Measurements from ENCODE around the gene MRPS2. TPM values are rescaled to one million over a fixed set of nuclear protein-coding genes. Genes with fewer than 3 reads are reported as not detected.

Gene MRPS2
- total RNA-seq, 1 donor from 2014 or later, result 23.4 TPM

DNA sequence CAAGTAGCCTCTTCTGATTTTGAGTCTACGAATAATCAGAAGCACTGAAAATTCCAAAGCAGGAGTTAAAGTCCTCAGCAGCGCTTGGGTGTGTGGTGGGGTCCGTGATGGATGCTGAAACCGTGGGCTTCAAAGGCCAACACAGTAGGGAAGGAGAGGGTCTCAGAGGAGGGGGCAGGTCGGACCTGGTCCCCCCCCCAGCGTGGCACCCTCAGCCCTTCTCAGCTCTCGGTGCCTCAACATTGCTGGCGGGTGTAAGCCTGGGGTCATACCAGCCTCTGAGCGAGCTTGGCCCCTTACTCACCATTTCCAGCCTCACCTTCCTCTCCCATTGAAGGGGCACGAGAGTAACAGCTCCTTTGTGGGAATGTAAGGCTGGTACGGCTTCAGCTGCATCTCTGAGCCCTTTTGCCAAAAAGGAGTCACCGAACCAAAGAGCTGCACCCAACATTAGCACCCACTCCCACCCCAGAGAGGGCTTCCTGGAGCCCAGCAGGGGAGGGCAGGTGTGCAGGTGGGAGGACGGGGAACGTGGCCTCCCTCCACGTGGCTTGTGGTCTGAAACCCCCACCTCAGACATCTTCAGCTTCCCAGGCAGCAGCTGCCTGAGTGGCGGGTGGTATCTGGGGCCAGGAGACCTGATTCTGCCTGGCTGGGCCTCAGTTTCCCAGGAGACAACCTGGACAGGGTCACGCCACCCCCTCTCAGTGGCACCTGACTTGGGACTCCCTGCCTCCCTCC is 14.0 kb downstream of the MRPS2 start:
- H3F3A ChIP-seq (ENCODE audit: low read depth), result no peaks in the 10 kb centered on the region
- H3K4me2 ChIP-seq, result no peak overlapping the region
- peaks cover 1% of the 10 kb centered on the region for H3K9me3 Mint-ChIP-seq
- H3K9ac ChIP-seq, result no peak overlapping the region
- H3K79me2 ChIP-seq (ENCODE audit: low read depth), result no peaks in the 10 kb centered on the region
- H3K4me1 ChIP-seq, result peaks cover 4% of the 10 kb centered on the region
- H3K4me3 Mint-ChIP-seq, result no peak overlapping the region
- no peak overlapping the region for H3K27ac ChIP-seq
- no peaks in the 10 kb centered on the region for H3K27me3 ChIP-seq
- H3K27ac Mint-ChIP-seq, result no peak overlapping the region
- H2AFZ ChIP-seq (replicated peaks), result no peak overlapping the region
- H3K36me3 Mint-ChIP-seq, result no peaks in the 10 kb centered on the region
- no peak for DNase-seq (ENCODE audit: low spot score)
- TF ChIP-seq, protein P1, sequence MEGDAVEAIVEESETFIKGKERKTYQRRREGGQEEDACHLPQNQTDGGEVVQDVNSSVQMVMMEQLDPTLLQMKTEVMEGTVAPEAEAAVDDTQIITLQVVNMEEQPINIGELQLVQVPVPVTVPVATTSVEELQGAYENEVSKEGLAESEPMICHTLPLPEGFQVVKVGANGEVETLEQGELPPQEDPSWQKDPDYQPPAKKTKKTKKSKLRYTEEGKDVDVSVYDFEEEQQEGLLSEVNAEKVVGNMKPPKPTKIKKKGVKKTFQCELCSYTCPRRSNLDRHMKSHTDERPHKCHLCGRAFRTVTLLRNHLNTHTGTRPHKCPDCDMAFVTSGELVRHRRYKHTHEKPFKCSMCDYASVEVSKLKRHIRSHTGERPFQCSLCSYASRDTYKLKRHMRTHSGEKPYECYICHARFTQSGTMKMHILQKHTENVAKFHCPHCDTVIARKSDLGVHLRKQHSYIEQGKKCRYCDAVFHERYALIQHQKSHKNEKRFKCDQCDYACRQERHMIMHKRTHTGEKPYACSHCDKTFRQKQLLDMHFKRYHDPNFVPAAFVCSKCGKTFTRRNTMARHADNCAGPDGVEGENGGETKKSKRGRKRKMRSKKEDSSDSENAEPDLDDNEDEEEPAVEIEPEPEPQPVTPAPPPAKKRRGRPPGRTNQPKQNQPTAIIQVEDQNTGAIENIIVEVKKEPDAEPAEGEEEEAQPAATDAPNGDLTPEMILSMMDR (IDR thresholded peaks at IDR 0.05), result no peak
- no peak for TF ChIP-seq EZH2phosphoT487 (IDR thresholded peaks at IDR 0.05)
- TF ChIP-seq EZH2 (IDR thresholded peaks at IDR 0.05), result no peak
- no peaks in the 10 kb centered on the region for H3K36me3 ChIP-seq
- H4K20me1 ChIP-seq (ENCODE audit: low read depth), result no peaks in the 10 kb centered on the region
- H3K27me3 Mint-ChIP-seq (ENCODE audit: insufficient read depth, low read depth), result peaks cover 6% of the 10 kb centered on the region
- peaks cover 8% of the 10 kb centered on the region for H3K4me1 Mint-ChIP-seq
- H3K9me3 ChIP-seq (ENCODE audit: low read depth), result no peaks in the 10 kb centered on the region
- H3K4me3 ChIP-seq, result no peak overlapping the region

DNA sequence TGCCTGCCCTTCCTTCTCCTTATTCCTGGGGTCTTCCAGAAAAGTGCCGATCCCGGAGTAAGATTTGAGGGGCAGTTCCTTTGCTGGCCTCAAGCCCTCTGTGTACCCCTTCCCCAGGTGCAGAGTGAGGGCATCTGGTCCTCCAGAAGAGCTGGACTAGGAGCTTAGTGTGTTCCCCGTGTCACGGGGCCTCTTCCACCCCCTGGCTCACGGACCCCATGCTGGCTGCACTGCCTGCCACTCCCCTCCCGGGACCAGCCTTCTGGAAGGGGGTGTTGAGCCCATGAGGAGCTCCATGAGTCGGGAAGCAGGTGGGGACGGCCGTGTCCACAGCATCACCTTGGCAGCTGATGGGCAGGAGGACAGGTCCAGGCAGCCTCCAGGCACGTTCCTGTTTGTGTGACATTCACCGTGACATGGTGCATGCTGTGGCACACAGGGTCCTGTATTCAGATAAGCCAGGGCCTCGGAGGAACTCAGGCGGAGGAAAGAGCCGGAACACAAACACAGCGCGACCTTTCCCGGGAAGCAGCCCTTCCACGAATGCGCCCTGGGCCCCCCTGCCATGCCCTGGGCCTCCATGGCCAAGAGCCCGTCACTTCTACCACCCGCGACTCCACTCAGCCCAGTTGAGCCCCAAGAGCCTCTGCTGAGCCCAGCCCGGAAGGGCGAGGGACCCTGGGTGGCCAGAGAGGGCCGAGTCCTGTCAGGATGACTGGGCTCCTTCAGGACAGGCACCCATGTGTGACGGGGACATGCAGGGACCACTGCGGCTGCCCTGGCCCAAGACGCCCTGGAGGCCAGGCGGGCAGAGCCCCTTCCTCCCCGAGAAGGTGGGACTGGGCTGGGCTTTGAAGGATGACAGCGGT is 14.8 kb downstream of the MRPS2 start:
- no peak for DNase-seq (ENCODE audit: low spot score)
- H4K20me1 ChIP-seq (ENCODE audit: low read depth), result no peaks in the 10 kb centered on the region
- no peak overlapping the region for H3K9ac ChIP-seq
- Mint-ChIP-seq H3K27me3 (ENCODE audit: insufficient read depth, low read depth) (peaks cover 6% of the 10 kb centered on the region), H3K36me3 (no peaks in the 10 kb centered on the region), H3K4me3 (no peak overlapping the region), H3K27ac (no peak overlapping the region), H3K4me1 (peaks cover 8% of the 10 kb centered on the region), H3K9me3 (no peaks in the 10 kb centered on the region)
- no peaks in the 10 kb centered on the region for H3K36me3 ChIP-seq
- H3K4me3 ChIP-seq, result no peak overlapping the region
- no peak overlapping the region for H2AFZ ChIP-seq (replicated peaks)
- H3K27me3 ChIP-seq, result no peaks in the 10 kb centered on the region
- H3K4me2 ChIP-seq, result no peak overlapping the region
- TF ChIP-seq EZH2 (IDR thresholded peaks at IDR 0.05) (no peak), EZH2phosphoT487 (IDR thresholded peaks at IDR 0.05) (no peak)
- TF ChIP-seq, protein P1 (IDR thresholded peaks at IDR 0.05), result no peak
- H3K27ac ChIP-seq, result no peak overlapping the region
- H3K79me2 ChIP-seq (ENCODE audit: low read depth), result no peaks in the 10 kb centered on the region
- no peaks in the 10 kb centered on the region for H3K9me3 ChIP-seq (ENCODE audit: low read depth)
- H3K4me1 ChIP-seq, result peaks cover 4% of the 10 kb centered on the region
- H3F3A ChIP-seq (ENCODE audit: low read depth), result no peaks in the 10 kb centered on the region

DNA sequence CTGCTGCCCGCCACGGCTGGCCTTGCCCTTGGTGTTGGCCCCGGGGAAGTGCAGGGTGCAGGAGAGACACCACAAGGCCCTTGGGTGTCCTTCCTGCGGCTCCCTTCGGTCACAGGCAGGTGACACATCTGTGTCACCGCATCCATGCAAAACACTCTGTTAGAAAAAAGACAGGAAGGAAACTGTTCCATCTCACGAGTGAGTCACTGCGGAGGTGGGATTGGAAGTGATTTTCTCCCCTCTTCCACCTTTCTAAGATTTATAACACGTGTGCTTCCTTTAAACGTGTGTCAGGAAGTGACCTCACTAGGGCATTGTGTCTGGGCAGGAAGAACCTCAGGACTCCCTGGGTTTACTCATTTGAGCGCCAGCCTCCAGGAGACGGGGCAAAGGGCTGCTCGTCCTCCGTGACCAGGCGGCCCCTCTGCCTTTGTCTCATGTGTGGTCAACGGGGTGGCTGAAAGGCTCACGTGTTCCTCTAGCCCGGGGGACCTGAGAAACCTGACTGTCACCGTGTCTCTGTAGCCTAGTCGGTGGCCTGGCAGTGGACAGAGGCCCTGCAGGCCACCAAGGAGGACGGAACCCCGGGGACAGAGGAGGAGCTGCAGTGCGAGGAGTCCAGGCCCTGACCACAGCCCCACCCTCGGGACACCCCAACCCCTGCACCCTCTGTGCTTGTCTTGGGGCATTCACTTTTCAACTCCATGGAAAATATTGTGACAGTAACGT is 15.8 kb downstream of the MRPS2 start:
- Mint-ChIP-seq H3K4me1 (peaks cover 8% of the 10 kb centered on the region), H3K27me3 (ENCODE audit: insufficient read depth, low read depth) (peaks cover 6% of the 10 kb centered on the region), H3K27ac (peak overlapping the region; percentile 77), H3K36me3 (no peaks in the 10 kb centered on the region), H3K4me3 (no peak overlapping the region), H3K9me3 (no peaks in the 10 kb centered on the region)
- H3K27me3 ChIP-seq, result no peaks in the 10 kb centered on the region
- H3K36me3 ChIP-seq, result no peaks in the 10 kb centered on the region
- TF ChIP-seq, protein P1 (IDR thresholded peaks at IDR 0.05), result no peak
- TF ChIP-seq EZH2phosphoT487 (IDR thresholded peaks at IDR 0.05), result no peak
- TF ChIP-seq EZH2 (IDR thresholded peaks at IDR 0.05), result no peak
- peaks cover 4% of the 10 kb centered on the region for H3K4me1 ChIP-seq
- no peak overlapping the region for H2AFZ ChIP-seq (replicated peaks)
- no peak overlapping the region for H3K4me3 ChIP-seq
- no peaks in the 10 kb centered on the region for H4K20me1 ChIP-seq (ENCODE audit: low read depth)
- no peaks in the 10 kb centered on the region for H3F3A ChIP-seq (ENCODE audit: low read depth)
- no peak overlapping the region for H3K4me2 ChIP-seq
- no peak overlapping the region for H3K9ac ChIP-seq
- no peak overlapping the region for H3K27ac ChIP-seq
- DNase-seq (ENCODE audit: low spot score), result no peak
- no peaks in the 10 kb centered on the region for H3K79me2 ChIP-seq (ENCODE audit: low read depth)
- no peaks in the 10 kb centered on the region for H3K9me3 ChIP-seq (ENCODE audit: low read depth)

Measured in neural progenitor cell (in vitro differentiated cells).